Progenitor cell of endocrine pancreas (in vitro differentiated cells): ENCODE results near the gene CHGA. TPM values are rescaled to one million over a fixed set of nuclear protein-coding genes. Genes with fewer than 3 reads are reported as not detected.

Experiments used
- DNase-seq: peaks from one replicate; pipeline ENCODE4 v3.0.0; 2021; ENCODE audit warnings: low spot score; ENCODE audit not compliant: unreplicated experiment
- H3K27ac Mint-ChIP-seq: 2 replicates; pipeline ENCODE4 v1.8.0; 2021; ENCODE audit warnings: mild to moderate bottlenecking, moderate library complexity, mixed read lengths
- H3K27me3 Mint-ChIP-seq: 2 replicates; pipeline ENCODE4 v1.8.0; 2021; ENCODE audit warnings: mixed read lengths
- H3K36me3 Mint-ChIP-seq: 2 replicates; pipeline ENCODE4 v1.8.0; 2022; ENCODE audit warnings: mixed read lengths; ENCODE audit not compliant: insufficient read depth
- H3K4me1 Mint-ChIP-seq: 2 replicates; pipeline ENCODE4 v1.8.0; 2021; ENCODE audit warnings: low read depth, mixed read lengths
- H3K4me3 Mint-ChIP-seq: 2 replicates; pipeline ENCODE4 v1.8.0; 2021; ENCODE audit warnings: low read depth, mild to moderate bottlenecking, moderate library complexity, mixed read lengths
- H3K9me3 Mint-ChIP-seq: 2 replicates; pipeline ENCODE4 v1.8.0; 2021; ENCODE audit warnings: low read depth, mixed read lengths
- total RNA-seq: library from RNA; stranded (reverse); gene quantifications from 2 replicates; pipeline ENCODE4 v1.2.1, GENCODE V29; 2021
- TF ChIP-seq, protein P1 (sequence below): fragments of 200-600 bp; sonication (generic); IDR thresholded peaks from one replicate; pipeline ENCODE4 v1.5.0; 2021; ENCODE audit warnings: antibody characterized with exemption, mild to moderate bottlenecking; ENCODE audit not compliant: unreplicated experiment

Gene CHGA
- total RNA-seq, 1 donor from 2014 or later = 1,590 TPM

DNA sequence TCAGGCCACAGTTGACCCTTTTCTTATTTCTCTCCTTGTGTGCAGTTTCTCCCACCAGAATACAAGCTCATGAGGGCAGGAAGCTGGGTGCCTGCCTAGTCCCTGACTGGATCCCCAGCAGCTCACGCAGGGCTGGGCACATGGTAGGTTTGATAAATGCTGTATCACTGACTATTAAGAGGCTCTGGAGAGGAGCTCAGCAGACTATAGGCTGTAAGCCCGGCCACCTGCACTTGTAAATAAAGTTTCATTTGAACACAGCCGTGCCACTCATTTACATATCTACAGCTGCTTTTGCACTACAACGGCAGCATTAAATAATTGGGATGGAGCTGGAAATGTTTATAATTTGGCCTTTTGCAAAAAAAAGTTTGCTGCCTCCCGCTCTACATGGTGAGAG is 32.0 kb downstream of the CHGA start:
- TF ChIP-seq, protein P1, sequence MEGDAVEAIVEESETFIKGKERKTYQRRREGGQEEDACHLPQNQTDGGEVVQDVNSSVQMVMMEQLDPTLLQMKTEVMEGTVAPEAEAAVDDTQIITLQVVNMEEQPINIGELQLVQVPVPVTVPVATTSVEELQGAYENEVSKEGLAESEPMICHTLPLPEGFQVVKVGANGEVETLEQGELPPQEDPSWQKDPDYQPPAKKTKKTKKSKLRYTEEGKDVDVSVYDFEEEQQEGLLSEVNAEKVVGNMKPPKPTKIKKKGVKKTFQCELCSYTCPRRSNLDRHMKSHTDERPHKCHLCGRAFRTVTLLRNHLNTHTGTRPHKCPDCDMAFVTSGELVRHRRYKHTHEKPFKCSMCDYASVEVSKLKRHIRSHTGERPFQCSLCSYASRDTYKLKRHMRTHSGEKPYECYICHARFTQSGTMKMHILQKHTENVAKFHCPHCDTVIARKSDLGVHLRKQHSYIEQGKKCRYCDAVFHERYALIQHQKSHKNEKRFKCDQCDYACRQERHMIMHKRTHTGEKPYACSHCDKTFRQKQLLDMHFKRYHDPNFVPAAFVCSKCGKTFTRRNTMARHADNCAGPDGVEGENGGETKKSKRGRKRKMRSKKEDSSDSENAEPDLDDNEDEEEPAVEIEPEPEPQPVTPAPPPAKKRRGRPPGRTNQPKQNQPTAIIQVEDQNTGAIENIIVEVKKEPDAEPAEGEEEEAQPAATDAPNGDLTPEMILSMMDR = no peak
- peaks cover 1% of the 10 kb centered on the region for H3K4me1 Mint-ChIP-seq

DNA sequence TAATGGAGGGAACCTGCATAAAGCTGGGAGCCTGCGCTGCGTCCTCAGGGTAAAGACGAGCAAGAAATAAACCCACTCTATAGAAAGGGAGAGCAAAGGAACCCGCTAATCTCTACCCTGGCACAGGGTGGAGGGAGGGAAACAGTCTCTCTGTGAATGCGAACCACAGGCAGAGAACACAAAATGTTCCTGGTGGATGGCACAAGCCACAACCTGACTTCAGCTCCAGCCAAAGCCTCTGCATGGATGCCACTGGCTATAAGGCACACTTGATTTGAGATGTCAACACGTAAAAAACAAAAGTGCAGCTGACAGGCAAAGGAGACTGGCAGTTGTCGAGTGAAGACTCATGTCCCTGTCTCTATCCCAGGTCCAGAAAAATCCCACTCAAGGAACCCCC is 32.4 kb downstream of the CHGA start:
- TF ChIP-seq, protein P1 = no peak
- peaks cover 3% of the 10 kb centered on the region for H3K4me1 Mint-ChIP-seq
- DNase-seq = no peak
- no peak overlapping the region for H3K4me3 Mint-ChIP-seq
- no peaks in the 10 kb centered on the region for H3K9me3 Mint-ChIP-seq
- H3K27ac Mint-ChIP-seq = no peak overlapping the region
- H3K36me3 Mint-ChIP-seq = peaks cover 5% of the 10 kb centered on the region
- H3K27me3 Mint-ChIP-seq = no peaks in the 10 kb centered on the region

More for the DNA sequence above, 32.0 kb downstream of the CHGA start:
- Mint-ChIP-seq H3K9me3 (no peaks in the 10 kb centered on the region), H3K27me3 (no peaks in the 10 kb centered on the region), H3K36me3 (peaks cover 5% of the 10 kb centered on the region), H3K27ac (no peak overlapping the region), H3K4me3 (no peak overlapping the region)
- DNase-seq = no peak

DNA sequence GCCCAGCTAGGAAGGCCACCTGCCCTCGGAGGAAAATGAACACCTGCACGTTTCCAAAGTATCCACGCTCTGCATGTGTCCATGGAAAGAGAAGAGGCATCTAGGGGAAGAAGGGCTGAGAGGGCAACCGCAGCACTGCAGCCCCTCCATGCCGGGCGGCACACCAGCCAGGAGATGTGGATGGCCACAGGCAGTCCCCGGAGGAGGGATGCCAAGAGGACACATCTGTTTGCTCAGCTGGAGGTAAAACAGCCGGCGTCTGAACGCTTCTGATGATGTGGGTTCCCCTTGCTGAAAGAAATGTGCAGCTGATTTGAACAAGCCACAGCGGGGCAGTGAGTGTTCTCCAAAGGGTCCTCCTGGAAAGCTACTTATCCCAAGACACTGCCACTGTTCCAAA is 34.0 kb downstream of the CHGA start:
- Mint-ChIP-seq H3K27ac (no peak overlapping the region), H3K27me3 (no peaks in the 10 kb centered on the region), H3K36me3 (peaks cover 4% of the 10 kb centered on the region), H3K4me1 (peaks cover 3% of the 10 kb centered on the region), H3K9me3 (no peaks in the 10 kb centered on the region), H3K4me3 (no peak overlapping the region)
- TF ChIP-seq, protein P1 = no peak
- no peak for DNase-seq

DNA sequence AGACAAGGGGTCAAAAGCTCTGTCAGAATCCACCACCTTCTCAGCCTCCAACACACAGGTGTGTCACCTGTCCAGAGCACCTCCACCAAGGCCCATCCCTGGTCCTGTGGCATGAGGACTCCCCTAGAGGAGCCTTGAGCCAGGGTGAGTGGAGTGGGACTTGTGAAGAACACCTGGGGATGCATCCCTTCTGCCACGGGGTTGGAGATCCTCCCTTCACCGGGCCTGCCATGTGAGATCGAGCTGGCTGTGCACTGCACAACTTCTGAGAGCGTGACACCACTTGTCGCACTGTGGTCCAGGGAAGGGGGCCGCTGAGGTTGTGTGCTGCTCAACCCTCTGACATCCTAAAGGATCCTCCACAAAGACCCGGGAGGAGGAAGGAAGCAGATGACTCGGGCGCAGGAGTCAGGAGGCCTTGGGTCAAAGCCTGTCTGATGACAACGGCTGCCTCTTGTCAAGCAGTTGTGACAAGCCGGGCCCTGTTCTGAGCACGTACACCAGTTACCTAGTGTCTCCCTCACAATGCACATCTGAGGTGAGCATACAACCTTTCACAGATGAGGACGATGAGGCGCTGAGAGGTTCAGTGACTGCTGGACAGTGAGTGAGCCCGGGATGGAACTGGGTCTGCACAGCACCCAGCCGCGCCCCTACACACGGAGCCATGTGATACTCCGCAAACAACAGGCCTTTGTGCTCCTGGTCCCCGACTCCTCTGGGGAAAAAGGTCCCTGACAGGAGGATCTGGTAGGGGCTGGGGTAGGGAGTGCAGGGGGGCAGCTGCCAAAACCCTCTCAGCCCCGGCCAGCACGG is 35.6 kb downstream of the CHGA start:
- no peak overlapping the region for H3K27ac Mint-ChIP-seq
- no peaks in the 10 kb centered on the region for H3K27me3 Mint-ChIP-seq
- no peak overlapping the region for H3K4me3 Mint-ChIP-seq
- DNase-seq = no peak
- H3K4me1 Mint-ChIP-seq = peaks cover 7% of the 10 kb centered on the region
- TF ChIP-seq, protein P1 = no peak
- H3K9me3 Mint-ChIP-seq = no peaks in the 10 kb centered on the region
- H3K36me3 Mint-ChIP-seq = peaks cover 7% of the 10 kb centered on the region

DNA sequence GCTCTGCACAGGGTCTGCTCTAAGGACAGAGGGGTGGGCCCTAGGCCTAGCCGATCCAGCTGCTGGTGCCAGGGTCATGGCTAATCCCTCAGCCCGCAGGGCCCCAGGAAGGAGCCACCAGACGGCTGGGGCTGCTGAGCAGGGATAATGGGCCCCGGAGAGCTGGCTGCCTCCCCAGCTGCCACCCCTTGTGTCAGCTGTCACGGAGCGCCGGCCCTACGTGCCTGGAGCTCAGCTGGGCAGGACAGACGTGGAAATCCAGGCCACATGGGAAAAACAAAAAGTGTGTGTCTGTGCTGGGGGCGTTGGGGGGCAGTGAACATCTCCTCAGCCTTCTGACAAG is 36.2 kb downstream of the CHGA start:
- TF ChIP-seq, protein P1 = no peak
- Mint-ChIP-seq H3K4me1 (peaks cover 13% of the 10 kb centered on the region), H3K27ac (no peak overlapping the region), H3K36me3 (peaks cover 9% of the 10 kb centered on the region), H3K4me3 (no peak overlapping the region), H3K27me3 (no peaks in the 10 kb centered on the region), H3K9me3 (no peaks in the 10 kb centered on the region)
- no peak for DNase-seq
